ENCODE measurements around the gene COPS7A.

- TF ChIP-seq CTCF (IDR thresholded peaks at IDR 0.05; ENCODE audit: borderline replicate concordance, extremely low read depth, low read length, poor library complexity, severe bottlenecking) = no peak
- TF ChIP-seq EZH2 (IDR thresholded peaks at IDR 0.05; ENCODE audit: borderline replicate concordance, low read depth, low read length, severe bottlenecking) = no peak
These were observed 56.0 kb downstream of the COPS7A start for GRCh38 chr12:6779708-6780432.

All from DND-41 (cell line).